Endothelial cell (in vitro differentiated cells): ENCODE results near the gene PRKCSH. TPM values are rescaled to one million over a fixed set of nuclear protein-coding genes. Genes with fewer than 3 reads are reported as not detected.
"Not testable (repeated sequence)": the region's sequence is repeated elsewhere in the genome, so short reads cannot be mapped to it uniquely, and the experiment has no call there.

Experiments
- DNase-seq: peaks from one replicate; pipeline ENCODE4 v3.0.0; 2021; ENCODE audit warnings: low spot score
- H3K27ac Mint-ChIP-seq: one replicate; pipeline ENCODE4 v1.8.0; 2021; ENCODE audit warnings: mixed read lengths, inconsistent platforms; ENCODE audit not compliant: unreplicated experiment
- H3K27me3 Mint-ChIP-seq: one replicate; pipeline ENCODE4 v1.8.0; 2021; ENCODE audit warnings: mild to moderate bottlenecking, moderate library complexity, mixed read lengths, inconsistent platforms; ENCODE audit not compliant: unreplicated experiment
- H3K36me3 Mint-ChIP-seq: one replicate; pipeline ENCODE4 v1.8.0; 2021; ENCODE audit warnings: mild to moderate bottlenecking, low read depth, mixed read lengths, inconsistent platforms; ENCODE audit not compliant: unreplicated experiment
- H3K4me1 Mint-ChIP-seq: one replicate; pipeline ENCODE4 v1.8.0; 2021; ENCODE audit warnings: mild to moderate bottlenecking, mixed read lengths, inconsistent platforms; ENCODE audit not compliant: unreplicated experiment
- H3K4me3 Mint-ChIP-seq: one replicate; pipeline ENCODE4 v1.8.0; 2021; ENCODE audit warnings: mild to moderate bottlenecking, mixed read lengths, inconsistent platforms; ENCODE audit not compliant: unreplicated experiment
- H3K9me3 Mint-ChIP-seq: one replicate; pipeline ENCODE4 v1.8.0; 2021; ENCODE audit warnings: mixed read lengths, inconsistent platforms; ENCODE audit not compliant: unreplicated experiment
- total RNA-seq: library from RNA; stranded (reverse); fragmentation: NEBNext Ultra II Directional; extraction: Animal tissue kit (Norgen Biotek cat#: 25700); gene quantifications from one replicate; pipeline ENCODE4 v1.2.1, GENCODE V29; 2021; ENCODE audit not compliant: unreplicated experiment
- TF ChIP-seq, protein P1 (sequence below): fragments of 200-600 bp; sonication (generic); IDR thresholded peaks from one replicate; pipeline ENCODE4 v1.5.0; 2021; ENCODE audit warnings: antibody characterized with exemption; ENCODE audit not compliant: unreplicated experiment

The PRKCSH gene
- total RNA-seq, 1 donor from 2014 or later: 466 TPM

- H3K4me3 Mint-ChIP-seq: no peak overlapping the region
- H3K27ac Mint-ChIP-seq: no peak overlapping the region
- DNase-seq: no peak
- no peaks in the 10 kb centered on the region for H3K9me3 Mint-ChIP-seq
- TF ChIP-seq, protein P1, sequence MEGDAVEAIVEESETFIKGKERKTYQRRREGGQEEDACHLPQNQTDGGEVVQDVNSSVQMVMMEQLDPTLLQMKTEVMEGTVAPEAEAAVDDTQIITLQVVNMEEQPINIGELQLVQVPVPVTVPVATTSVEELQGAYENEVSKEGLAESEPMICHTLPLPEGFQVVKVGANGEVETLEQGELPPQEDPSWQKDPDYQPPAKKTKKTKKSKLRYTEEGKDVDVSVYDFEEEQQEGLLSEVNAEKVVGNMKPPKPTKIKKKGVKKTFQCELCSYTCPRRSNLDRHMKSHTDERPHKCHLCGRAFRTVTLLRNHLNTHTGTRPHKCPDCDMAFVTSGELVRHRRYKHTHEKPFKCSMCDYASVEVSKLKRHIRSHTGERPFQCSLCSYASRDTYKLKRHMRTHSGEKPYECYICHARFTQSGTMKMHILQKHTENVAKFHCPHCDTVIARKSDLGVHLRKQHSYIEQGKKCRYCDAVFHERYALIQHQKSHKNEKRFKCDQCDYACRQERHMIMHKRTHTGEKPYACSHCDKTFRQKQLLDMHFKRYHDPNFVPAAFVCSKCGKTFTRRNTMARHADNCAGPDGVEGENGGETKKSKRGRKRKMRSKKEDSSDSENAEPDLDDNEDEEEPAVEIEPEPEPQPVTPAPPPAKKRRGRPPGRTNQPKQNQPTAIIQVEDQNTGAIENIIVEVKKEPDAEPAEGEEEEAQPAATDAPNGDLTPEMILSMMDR: no peak
- peaks cover 2% of the 10 kb centered on the region for H3K27me3 Mint-ChIP-seq
- peaks cover 4% of the 10 kb centered on the region for H3K36me3 Mint-ChIP-seq
- peaks cover 2% of the 10 kb centered on the region for H3K4me1 Mint-ChIP-seq
Observed at GRCh38 chr19:11451327-11451870, 16.0 kb downstream of the PRKCSH start.

DNA sequence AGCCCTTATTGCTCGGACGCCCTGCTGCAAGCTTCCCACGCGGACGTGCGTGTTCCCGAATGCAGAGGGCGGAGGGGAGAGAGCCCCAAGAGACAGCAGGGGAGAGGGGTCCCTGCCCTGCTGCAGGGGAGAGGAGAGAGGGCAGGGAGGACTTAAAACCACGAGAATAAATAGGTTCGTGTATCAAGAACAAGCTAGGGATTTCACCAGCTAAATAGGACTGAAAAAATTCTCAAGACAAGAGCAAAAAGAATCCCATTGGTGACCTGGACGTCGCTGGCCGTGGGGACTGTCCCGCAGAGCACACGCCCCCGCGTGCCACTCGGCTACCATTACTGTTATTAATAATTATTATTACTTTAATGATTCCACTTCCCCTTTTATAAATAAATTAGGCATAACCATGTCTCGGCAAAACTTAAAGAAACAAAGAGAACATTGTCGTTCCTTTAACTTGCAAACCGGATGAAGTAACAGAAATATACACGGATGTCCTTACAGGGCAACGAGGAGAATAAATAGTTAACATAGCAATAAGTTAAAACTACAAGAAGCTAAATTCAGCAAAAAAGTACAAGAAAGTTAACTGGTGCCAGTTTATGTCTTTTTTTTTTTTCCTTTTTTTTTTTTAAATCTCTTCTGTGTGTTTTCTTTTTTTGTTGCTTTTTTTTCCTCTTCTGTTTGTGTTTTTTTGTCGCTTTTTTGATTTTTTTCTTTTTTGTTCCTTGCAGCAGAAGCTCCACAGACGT lies 16.6 kb downstream of the PRKCSH start:
- peaks cover 4% of the 10 kb centered on the region for H3K36me3 Mint-ChIP-seq
- no peak overlapping the region for H3K4me3 Mint-ChIP-seq
- no peaks in the 10 kb centered on the region for H3K27me3 Mint-ChIP-seq
- H3K4me1 Mint-ChIP-seq: peaks cover 2% of the 10 kb centered on the region
- no peaks in the 10 kb centered on the region for H3K9me3 Mint-ChIP-seq
- no peak for DNase-seq
- TF ChIP-seq, protein P1: no peak
- H3K27ac Mint-ChIP-seq: no peak overlapping the region

GRCh38 chr19:11452620-11453310 lies 17.3 kb downstream of the PRKCSH start:
- DNase-seq: no peak
- Mint-ChIP-seq H3K9me3 (no peaks in the 10 kb centered on the region), H3K36me3 (peaks cover 4% of the 10 kb centered on the region), H3K4me3 (no peak overlapping the region), H3K27me3 (no peaks in the 10 kb centered on the region), H3K4me1 (peaks cover 2% of the 10 kb centered on the region), H3K27ac (no peak overlapping the region)
- TF ChIP-seq, protein P1: no peak

DNA sequence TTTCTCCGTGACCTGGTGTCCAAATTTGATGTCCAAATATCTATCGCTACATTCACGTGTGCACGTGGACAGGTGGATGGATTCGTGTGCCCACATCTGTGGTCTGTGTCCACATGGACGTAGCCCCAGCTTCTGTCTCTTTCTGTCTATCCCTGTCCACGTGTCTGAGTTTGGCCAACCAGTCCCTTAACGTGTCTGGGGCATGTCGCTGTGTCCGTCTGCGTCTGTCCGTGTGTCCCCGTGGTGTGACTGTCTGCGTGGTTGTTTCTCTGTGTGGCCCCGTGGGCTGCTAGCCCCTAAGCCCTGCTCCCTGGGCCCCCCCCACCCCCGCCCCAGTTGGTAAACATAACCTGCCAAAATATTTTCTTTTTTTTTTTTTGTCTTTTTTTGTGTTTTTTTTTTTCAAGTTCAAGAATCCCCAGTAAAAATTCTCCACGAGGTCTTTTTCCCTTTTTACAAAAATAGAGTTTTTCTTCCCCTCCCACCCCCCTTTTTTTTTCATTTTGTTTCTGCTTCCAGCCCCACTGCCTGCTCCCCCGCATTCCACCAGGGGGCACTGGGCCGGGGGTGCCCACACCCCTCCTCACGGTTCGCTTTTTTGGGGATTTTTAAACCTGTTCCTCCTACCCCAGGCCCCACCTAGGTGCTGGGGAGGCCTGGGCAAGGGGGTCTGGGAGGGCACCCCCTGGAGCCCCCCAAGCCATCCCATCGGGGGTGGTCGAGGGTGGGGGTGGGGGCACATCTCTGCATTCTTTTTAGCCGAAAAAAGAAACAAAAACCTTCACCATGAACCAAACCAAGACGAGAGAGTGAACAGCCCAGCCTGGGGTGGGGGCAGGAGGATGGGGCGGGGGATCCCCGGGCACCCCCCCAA lies 18.3 kb downstream of the PRKCSH start:
- H3K9me3 Mint-ChIP-seq: no peaks in the 10 kb centered on the region

GRCh38 chr19:11455233-11455554 lies 19.8 kb downstream of the PRKCSH start:
- not testable (repeated sequence) for H3K27me3 Mint-ChIP-seq, DNase-seq, H3K36me3 Mint-ChIP-seq, H3K27ac Mint-ChIP-seq, H3K4me3 Mint-ChIP-seq, H3K9me3 Mint-ChIP-seq, H3K4me1 Mint-ChIP-seq

More for the DNA sequence above, 18.3 kb downstream of the PRKCSH start:
- Mint-ChIP-seq H3K4me1 (peaks cover 2% of the 10 kb centered on the region), H3K4me3 (no peak overlapping the region), H3K27me3 (no peaks in the 10 kb centered on the region), H3K36me3 (peaks cover 4% of the 10 kb centered on the region), H3K27ac (no peak overlapping the region)
- TF ChIP-seq, protein P1: peak; percentile 65
- peak; percentile 39 for DNase-seq
